Sigmoid colon (tissue), 7 donors: ENCODE data around the gene H3-3A. TPM values are rescaled to one million over a fixed set of nuclear protein-coding genes. Genes with fewer than 3 reads are reported as not detected.
A peak's percentile ranks its signal among the peaks of the same experiment; 100 is the strongest.

Experiments used
- DNase-seq: peaks from one replicate; pipeline ENCODE4 v3.0.0-alpha.2; 2019
- H3K27ac ChIP-seq, 4 donors: fragments of 200-600 bp; sonication (generic); one replicate each; pipeline ENCODE4 v1.5.1; 2016 to 2019; ENCODE audit warnings: mild to moderate bottlenecking in 1 of 4
- H3K27me3 ChIP-seq, 3 donors: fragments of 200-600 bp; sonication (generic); one replicate each; pipeline ENCODE4 v1.5.1; 2019; ENCODE audit warnings: mild to moderate bottlenecking in 1 of 3
- H3K36me3 ChIP-seq, 4 donors: fragments of 200-600 bp; sonication (generic); one replicate each; pipeline ENCODE4 v1.5.1; 2016 to 2019
- H3K4me1 ChIP-seq, 4 donors: fragments of 200-600 bp; sonication (generic); one replicate each; pipeline ENCODE4 v1.5.1; 2017 to 2019
- H3K4me3 ChIP-seq, 4 donors: fragments of 200-600 bp; sonication (generic); one replicate each; pipeline ENCODE4 v1.5.1; 2017 to 2019; ENCODE audit warnings: mild to moderate bottlenecking in 2 of 4, moderate library complexity in 1 of 4
- H3K9me3 ChIP-seq, 4 donors: fragments of 200-600 bp in 3 of 4; sonication (generic) in 3 of 4; one replicate each; pipeline versions ENCODE4 v1.5.1 to v1.6.1; 2013 to 2019
- CTCF ChIP-seq, 4 experiments: fragments of 450-650 bp in 3 of 4; fragments of 200-600 bp in 1 of 4; IDR thresholded peaks; one replicate each; pipeline ENCODE4 v1.5.1; 2016 to 2019; ENCODE audit warnings: antibody characterized with exemption in 4 of 4, mild to moderate bottlenecking in 3 of 4, moderate library complexity in 2 of 4
- EP300 ChIP-seq, 4 donors: sonication (generic); formaldehyde crosslinking; IDR thresholded peaks; one replicate each; pipeline ENCODE4 v1.6.1; 2017; ENCODE audit warnings: antibody characterized with exemption in 4 of 4
- POLR2A ChIP-seq, 2 donors: fragments of 450-650 bp; IDR thresholded peaks; one replicate each; pipeline ENCODE4 v1.6.1; 2016; ENCODE audit warnings: antibody characterized with exemption in 2 of 2, mild to moderate bottlenecking in 2 of 2, moderate library complexity in 2 of 2
- POLR2AphosphoS5 ChIP-seq, 4 donors: sonication (generic); formaldehyde crosslinking; IDR thresholded peaks; one replicate each; pipeline ENCODE4 v1.6.1; 2017; ENCODE audit warnings: antibody characterized with exemption in 4 of 4
- WGBS, 2 donors: extraction: QIAGEN DNeasy Blood & Tissue Kit; methylation state at CpG; one replicate each; pipeline ENCODE4 v1.1.7; 2013; 5-methylcytosine and 5-hydroxymethylcytosine counted together
- intact Hi-C: fragments of 100-400 bp; cut with DNase I; formaldehyde crosslinking; loops from one replicate; pipeline ENCODE4 v1.15.1; 2023
- polyA plus RNA-seq, 3 donors: library from polyadenylated mRNA; stranded (reverse); fragments of 200-250 nt; gene quantifications; one replicate each; pipeline ENCODE4 v1.2.3, GENCODE V29; 2013
- total RNA-seq, 4 donors: library from RNA; depleted of rRNA; stranded (reverse); fragments of >200 nt; gene quantifications; one replicate each; pipeline ENCODE4 v1.1.0, GENCODE V29; 2016
- donor health status: healthy with polysubstance abuse.
- donor health status: Bipolar disorder and iron deficiency.
- donor health status: healthy.

Gene H3-3A
- total RNA-seq (100 to 1,000 TPM; 320 to 452 (median 393) TPM), polyA plus RNA-seq (1,000 to 10,000 TPM in 2 of 3 donors, 100 to 1,000 TPM in 1; 807 to 2,184 (median 1,596) TPM)

- DNase-seq = peak; percentile 99
- intact Hi-C loops = loop anchor here (5.0 to 10.0 kb wide), 4 partner anchors 125 to 638 kb away; partner anchors contain the start of genes ACBD3, ENAH, LBR and PYCR2
- H3K27ac ChIP-seq = peak within 1 kb of the TSS; percentile 97 to 100 (median 98)
- H3K36me3 ChIP-seq = peaks cover 6 to 41% (median 11%) of the 10 kb centered on the region in 4 donors
- no peaks in the 10 kb centered on the region for H3K9me3 ChIP-seq
- TF ChIP-seq POLR2AphosphoS5 (IDR thresholded peaks at IDR 0.05) (peak; percentile 98 to 99 (median 99)), EP300 (IDR thresholded peaks at IDR 0.05) (no peak), CTCF (IDR thresholded peaks at IDR 0.05) (peak in 1 of 4 experiments; percentile 14), POLR2A (IDR thresholded peaks at IDR 0.05) (peak; percentile 94 to 95)
- H3K4me3 ChIP-seq = peak within 1 kb of the TSS; percentile 60 to 91 (median 84)
- H3K4me1 ChIP-seq = peaks cover 0 to 48% (median 42%) of the 10 kb centered on the region in 4 donors
- H3K27me3 ChIP-seq = no peaks in the 10 kb centered on the region
- WGBS, 2 donors = 1% methylated on average over 78 of the region's 78 CpGs
These were observed at the start of gene H3-3A for GRCh38 chr1:226062558-226063223. H3-3A (plus strand) TSS chr1:226062716; CDS start chr1:226064352, 1,636 bp downstream.

- TF ChIP-seq POLR2A (IDR thresholded peaks at IDR 0.05) (no peak), CTCF (IDR thresholded peaks at IDR 0.05) (no peak), EP300 (IDR thresholded peaks at IDR 0.05) (no peak), POLR2AphosphoS5 (IDR thresholded peaks at IDR 0.05) (no peak)
- DNase-seq = no peak
- Histone ChIP-seq H3K4me3 (no peak overlapping the region), H3K36me3 (no peaks in the 10 kb centered on the region), H3K27me3 (no peaks in the 10 kb centered on the region), H3K9me3 (no peaks in the 10 kb centered on the region), H3K4me1 (no peaks in the 10 kb centered on the region), H3K27ac (no peak overlapping the region)
- 53 to 79% methylated on average over 6 of the region's 6 CpGs for WGBS, 2 donors
- intact Hi-C loops = no loop called here
These were observed 45.4 kb upstream of the H3-3A start for GRCh38 chr1:226017070-226017469.

GRCh38 chr1:226019572-226019971, 42.9 kb upstream of the H3-3A start:
- intact Hi-C loops = no loop called here
- DNase-seq = no peak
- Histone ChIP-seq H3K9me3 (no peaks in the 10 kb centered on the region), H3K27ac (no peak overlapping the region), H3K27me3 (no peaks in the 10 kb centered on the region), H3K36me3 (no peaks in the 10 kb centered on the region), H3K4me1 (no peaks in the 10 kb centered on the region), H3K4me3 (no peak overlapping the region)
- no peak for TF ChIP-seq CTCF (IDR thresholded peaks at IDR 0.05)
- TF ChIP-seq EP300 (IDR thresholded peaks at IDR 0.05) = no peak
- TF ChIP-seq POLR2AphosphoS5 (IDR thresholded peaks at IDR 0.05) = no peak
- no peak for TF ChIP-seq POLR2A (IDR thresholded peaks at IDR 0.05)
- 29 to 67% methylated on average over 1 of the region's 1 CpG for WGBS, 2 donors

- no peak overlapping the region for H3K4me3 ChIP-seq
- intact Hi-C loops = no loop called here
- no peaks in the 10 kb centered on the region for H3K4me1 ChIP-seq
- no peak for DNase-seq
- TF ChIP-seq CTCF (IDR thresholded peaks at IDR 0.05) (no peak), POLR2A (IDR thresholded peaks at IDR 0.05) (no peak), POLR2AphosphoS5 (IDR thresholded peaks at IDR 0.05) (no peak), EP300 (IDR thresholded peaks at IDR 0.05) (no peak)
- no peaks in the 10 kb centered on the region for H3K9me3 ChIP-seq
- H3K36me3 ChIP-seq = no peaks in the 10 kb centered on the region
- H3K27me3 ChIP-seq = no peaks in the 10 kb centered on the region
- no peak overlapping the region for H3K27ac ChIP-seq
- 41 to 65% methylated on average over 3 of the region's 3 CpGs for WGBS, 2 donors
These were observed 41.1 kb upstream of the H3-3A start for GRCh38 chr1:226021401-226021800.
